Upper lobe of right lung (tissue), 1 donor: Measurements from ENCODE around the gene TMEM178A. TPM values are rescaled to one million over a fixed set of nuclear protein-coding genes. Genes with fewer than 3 reads are reported as not detected.
A peak's percentile ranks its signal among the peaks of the same experiment; 100 is the strongest.

Experiments
- ATAC-seq: fragments of 200-7000 bp; cut with Tn5 transposase; one replicate; pipeline ENCODE4 v1.9.1; 2020; ENCODE audit warnings: mild to moderate bottlenecking, moderate library complexity
- DNase-seq: peaks from one replicate; pipeline ENCODE4 v3.0.0-alpha.2; 2020
- H3K27ac ChIP-seq: fragments of 200-600 bp; one replicate; pipeline ENCODE4 v1.8.0; 2022
- H3K27me3 ChIP-seq: fragments of 200-600 bp; one replicate; pipeline ENCODE4 v1.8.0; 2022; ENCODE audit warnings: mild to moderate bottlenecking
- H3K36me3 ChIP-seq: fragments of 200-600 bp; one replicate; pipeline ENCODE4 v1.8.0; 2022
- H3K4me1 ChIP-seq: fragments of 200-600 bp; one replicate; pipeline ENCODE4 v1.8.0; 2022
- H3K4me3 ChIP-seq: fragments of 200-600 bp; one replicate; pipeline ENCODE4 v1.8.0; 2022; ENCODE audit warnings: mild to moderate bottlenecking
- H3K9me3 ChIP-seq: fragments of 200-600 bp; one replicate; pipeline ENCODE4 v1.8.0; 2022
- intact Hi-C: fragments of 100-400 bp; cut with DNase I; formaldehyde crosslinking; loops from one replicate; pipeline ENCODE4 v1.11.0; 2022
- total RNA-seq: library from RNA; stranded (reverse); fragmentation: NEBNext Ultra II Directional; extraction: Animal tissue kit (Norgen Biotek cat#: 25700); gene quantifications from one replicate; pipeline ENCODE4 v1.2.1, GENCODE V29; 2021
- TF ChIP-seq, protein P1 (sequence below): fragments of 200-600 bp; IDR thresholded peaks from one replicate; pipeline ENCODE4 v1.8.0; 2022; ENCODE audit warnings: antibody characterized with exemption
- donor health status: DM: no; HTN: yes; CAD: no; lungs with severe emphysema.

TMEM178A gene
- total RNA-seq, 1 donor from 2014 or later = 9.5 TPM

- H3K27ac ChIP-seq = no peak overlapping the region
- TF ChIP-seq, protein P1, sequence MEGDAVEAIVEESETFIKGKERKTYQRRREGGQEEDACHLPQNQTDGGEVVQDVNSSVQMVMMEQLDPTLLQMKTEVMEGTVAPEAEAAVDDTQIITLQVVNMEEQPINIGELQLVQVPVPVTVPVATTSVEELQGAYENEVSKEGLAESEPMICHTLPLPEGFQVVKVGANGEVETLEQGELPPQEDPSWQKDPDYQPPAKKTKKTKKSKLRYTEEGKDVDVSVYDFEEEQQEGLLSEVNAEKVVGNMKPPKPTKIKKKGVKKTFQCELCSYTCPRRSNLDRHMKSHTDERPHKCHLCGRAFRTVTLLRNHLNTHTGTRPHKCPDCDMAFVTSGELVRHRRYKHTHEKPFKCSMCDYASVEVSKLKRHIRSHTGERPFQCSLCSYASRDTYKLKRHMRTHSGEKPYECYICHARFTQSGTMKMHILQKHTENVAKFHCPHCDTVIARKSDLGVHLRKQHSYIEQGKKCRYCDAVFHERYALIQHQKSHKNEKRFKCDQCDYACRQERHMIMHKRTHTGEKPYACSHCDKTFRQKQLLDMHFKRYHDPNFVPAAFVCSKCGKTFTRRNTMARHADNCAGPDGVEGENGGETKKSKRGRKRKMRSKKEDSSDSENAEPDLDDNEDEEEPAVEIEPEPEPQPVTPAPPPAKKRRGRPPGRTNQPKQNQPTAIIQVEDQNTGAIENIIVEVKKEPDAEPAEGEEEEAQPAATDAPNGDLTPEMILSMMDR = no peak
Measured at GRCh38 chr2:39682066-39682692, 16.5 kb downstream of the TMEM178A start.

GRCh38 chr2:39683022-39683699, 17.4 kb downstream of the TMEM178A start:
- H3K4me3 ChIP-seq = no peak overlapping the region
- no peaks in the 10 kb centered on the region for H3K4me1 ChIP-seq
- no peaks in the 10 kb centered on the region for H3K36me3 ChIP-seq
- H3K27me3 ChIP-seq = no peaks in the 10 kb centered on the region
- ATAC-seq = no peak
- no peaks in the 10 kb centered on the region for H3K9me3 ChIP-seq
- intact Hi-C loops = no loop called here
- DNase-seq = no peak
- H3K27ac ChIP-seq = no peak overlapping the region
- TF ChIP-seq, protein P1 = no peak

More at GRCh38 chr2:39682066-39682692, 16.5 kb downstream of the TMEM178A start:
- H3K4me1 ChIP-seq = no peaks in the 10 kb centered on the region
- intact Hi-C loops = no loop called here
- no peaks in the 10 kb centered on the region for H3K9me3 ChIP-seq
- no peak overlapping the region for H3K4me3 ChIP-seq
- no peak for DNase-seq
- ATAC-seq = no peak
- H3K27me3 ChIP-seq = no peaks in the 10 kb centered on the region
- no peaks in the 10 kb centered on the region for H3K36me3 ChIP-seq

GRCh38 chr2:39684464-39684863, 18.7 kb downstream of the TMEM178A start:
- intact Hi-C loops = no loop called here
- DNase-seq = no peak
- H3K4me1 ChIP-seq = no peaks in the 10 kb centered on the region
- H3K36me3 ChIP-seq = no peaks in the 10 kb centered on the region
- ATAC-seq = no peak
- TF ChIP-seq, protein P1 = no peak
- no peak overlapping the region for H3K27ac ChIP-seq
- no peaks in the 10 kb centered on the region for H3K27me3 ChIP-seq
- no peak overlapping the region for H3K4me3 ChIP-seq
- H3K9me3 ChIP-seq = no peaks in the 10 kb centered on the region

GRCh38 chr2:39685126-39685525, 19.4 kb downstream of the TMEM178A start:
- intact Hi-C loops = no loop called here
- no peaks in the 10 kb centered on the region for H3K9me3 ChIP-seq
- no peak overlapping the region for H3K27ac ChIP-seq
- no peaks in the 10 kb centered on the region for H3K27me3 ChIP-seq
- no peaks in the 10 kb centered on the region for H3K4me1 ChIP-seq
- no peak for DNase-seq
- no peaks in the 10 kb centered on the region for H3K36me3 ChIP-seq
- H3K4me3 ChIP-seq = no peak overlapping the region
- peak; percentile 50 for ATAC-seq
- TF ChIP-seq, protein P1 = no peak

DNA sequence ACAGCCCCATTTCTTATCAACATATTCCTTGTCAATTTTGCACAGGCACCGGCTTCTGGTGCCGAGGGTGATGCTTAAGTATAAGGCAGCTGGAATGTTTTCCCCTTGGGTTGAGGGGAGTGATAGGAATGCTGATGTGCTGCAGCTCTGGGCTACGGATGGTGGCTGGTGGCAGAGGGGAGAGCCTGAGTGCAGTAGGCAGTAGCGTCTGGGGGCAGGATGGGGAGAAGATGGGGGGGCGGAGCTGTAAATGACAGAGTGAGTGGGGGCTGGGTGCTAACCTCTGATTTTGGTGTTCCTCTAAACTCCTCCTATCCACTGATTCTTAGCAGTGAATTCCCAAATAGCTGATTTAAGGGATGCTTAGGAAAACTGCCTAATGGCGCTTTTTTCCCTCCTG, 20.7 kb downstream of the TMEM178A start:
- no peak overlapping the region for H3K4me3 ChIP-seq
- no peaks in the 10 kb centered on the region for H3K36me3 ChIP-seq
- no peaks in the 10 kb centered on the region for H3K4me1 ChIP-seq
- DNase-seq (no peak), ATAC-seq (no peak)
- no peaks in the 10 kb centered on the region for H3K27me3 ChIP-seq
- H3K9me3 ChIP-seq = no peaks in the 10 kb centered on the region
- TF ChIP-seq, protein P1 = no peak
- intact Hi-C loops = no loop called here
- no peak overlapping the region for H3K27ac ChIP-seq
